COLO668 (cell line): Measurements from ENCODE around the gene RNF213.
"Not testable (repeated sequence)": the region's sequence is repeated elsewhere in the genome, so short reads cannot be mapped to it uniquely, and the experiment has no call there.

ENCODE experiments used
- DNase-seq: peaks from one replicate; lab custom pipeline; 2025; ENCODE audit not compliant: unreplicated experiment; lab: John Stamatoyannopoulos, UW

Gene RNF213

DNA sequence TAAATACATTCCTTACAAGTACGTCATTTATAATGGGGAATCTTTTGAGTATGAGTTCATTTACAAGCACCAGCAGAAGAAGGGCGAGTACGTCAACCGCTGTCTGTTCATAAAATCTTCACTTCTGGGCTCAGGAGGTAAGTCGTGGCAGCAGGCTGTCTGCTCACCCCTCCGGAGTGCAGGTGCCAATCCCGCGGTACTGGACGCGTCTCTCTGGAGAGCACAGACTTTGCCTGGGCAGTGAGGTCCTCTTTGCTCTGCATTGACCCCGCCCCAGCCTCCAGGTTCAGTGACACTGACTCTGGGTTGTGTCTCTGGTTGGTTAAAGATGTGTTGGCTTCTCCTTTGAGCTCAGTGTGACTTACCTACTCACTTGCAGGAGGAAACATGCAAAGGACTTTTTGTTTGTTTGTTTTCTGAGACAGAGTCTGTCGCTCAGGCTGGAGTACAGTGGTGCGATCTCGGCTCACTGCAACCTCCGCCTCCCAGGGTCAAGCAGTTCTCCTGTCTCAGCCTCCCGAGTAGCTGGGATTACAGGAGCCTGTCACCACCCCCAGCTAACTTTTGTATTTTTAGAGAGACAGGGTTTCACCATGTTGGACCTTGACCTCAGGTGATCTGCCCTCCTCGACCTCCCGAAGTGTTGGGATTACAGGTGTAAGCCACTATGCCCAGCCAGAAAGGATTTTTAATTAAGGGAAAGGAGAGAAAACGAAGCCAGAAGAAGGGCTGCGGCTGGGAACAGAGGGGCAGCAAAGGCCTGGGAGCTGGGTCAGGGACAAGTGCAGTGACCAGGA is 31.2 kb downstream of the RNF213 start:
- DNase-seq: no peak

DNA sequence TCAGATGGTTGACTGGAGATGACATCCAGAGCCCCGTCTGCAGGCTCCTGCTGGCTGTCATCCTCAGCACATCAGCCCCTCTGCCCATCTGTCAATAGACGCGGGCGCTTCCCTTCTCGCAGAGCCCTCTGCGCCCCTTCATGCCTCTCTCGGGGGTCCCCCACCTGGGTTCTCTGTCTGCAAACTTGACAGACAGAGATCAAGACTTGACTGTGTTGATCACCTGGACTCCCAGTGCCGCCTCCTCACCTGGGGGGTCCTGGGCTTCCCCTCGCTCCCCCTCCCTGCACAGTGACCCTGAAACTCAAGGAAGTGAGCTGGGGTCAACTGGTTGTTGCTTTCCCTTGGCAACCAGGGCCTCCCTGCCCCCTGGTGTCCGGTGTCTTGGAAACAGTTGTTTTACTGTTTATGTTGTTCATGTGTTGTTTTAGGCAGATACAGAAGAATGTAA is 31.9 kb downstream of the RNF213 start:
- DNase-seq: no peak

DNA sequence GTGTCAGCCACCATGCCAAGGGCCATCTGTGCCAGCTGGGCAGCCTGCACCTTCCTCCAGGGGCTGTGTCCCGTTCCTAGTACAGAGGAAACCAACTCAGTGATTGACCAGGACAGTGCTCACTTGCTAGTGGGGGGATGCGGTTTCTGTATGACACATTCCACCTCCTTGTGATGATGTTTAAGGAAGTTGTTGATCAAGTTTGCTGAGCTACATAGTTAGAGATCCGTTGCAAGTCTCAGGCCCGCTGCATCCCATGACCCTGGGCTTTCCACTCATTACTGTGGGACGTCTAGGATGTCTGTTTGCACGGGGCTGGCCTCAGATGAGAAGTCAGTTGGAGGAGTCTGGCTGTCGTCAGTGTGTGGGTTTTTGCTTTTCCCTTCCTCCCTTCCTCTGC is 33.6 kb downstream of the RNF213 start:
- DNase-seq: no peak

DNA sequence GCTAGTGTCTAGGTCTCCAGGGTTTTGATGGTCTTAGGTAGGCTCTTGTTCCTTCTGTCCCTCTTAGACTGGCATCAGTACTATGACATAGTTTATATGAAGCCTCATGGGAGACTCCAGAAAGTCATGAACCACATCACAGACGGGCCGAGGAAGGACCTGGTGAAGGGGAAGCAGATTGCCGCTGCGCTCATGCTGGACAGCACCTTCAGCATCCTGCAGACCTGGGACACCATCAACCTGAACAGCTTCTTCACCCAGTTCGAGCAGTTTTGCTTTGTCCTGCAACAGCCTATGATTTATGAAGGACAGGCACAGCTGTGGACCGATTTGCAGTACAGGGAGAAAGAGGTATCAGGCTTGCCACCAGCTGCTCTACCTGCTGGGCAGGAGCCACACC is 34.0 kb downstream of the RNF213 start:
- DNase-seq: no peak

DNA sequence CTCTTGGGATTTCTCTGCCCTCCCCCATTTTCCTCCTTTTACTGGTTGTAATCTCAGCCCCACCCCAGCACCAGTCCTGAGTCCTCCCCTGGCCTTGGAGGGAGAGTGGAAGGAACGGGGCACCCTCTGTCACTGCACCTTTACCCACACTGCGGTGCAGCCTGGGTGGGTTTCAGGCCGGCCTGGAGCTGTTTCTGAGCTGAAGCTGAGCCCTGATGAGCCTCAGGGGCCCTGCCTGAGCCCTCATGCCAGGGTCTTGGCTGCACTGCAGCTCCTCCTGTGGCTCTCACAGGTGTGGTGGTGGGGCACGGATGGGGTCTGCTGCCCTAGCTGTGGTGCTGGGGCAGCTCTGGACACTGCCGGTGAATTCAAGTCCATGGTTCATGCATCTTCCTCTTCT is 34.5 kb downstream of the RNF213 start:
- no peak for DNase-seq

DNA sequence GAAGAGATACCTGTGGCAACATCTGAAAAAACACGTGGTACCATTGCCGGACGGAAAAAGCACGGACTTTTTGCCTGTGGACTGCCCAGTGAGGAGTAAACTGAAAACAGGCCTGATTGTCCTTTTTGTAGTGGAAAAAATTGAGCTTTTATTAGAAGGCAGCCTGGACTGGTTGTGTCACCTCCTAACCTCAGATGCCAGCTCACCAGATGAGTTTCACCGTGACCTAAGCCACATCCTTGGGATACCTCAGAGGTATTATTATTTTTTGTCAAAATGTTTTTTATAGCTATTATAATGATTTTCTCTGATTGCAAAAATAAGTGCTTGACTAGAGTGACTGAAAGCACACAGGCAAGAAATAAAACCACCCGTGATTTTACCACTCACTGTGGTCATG is 34.9 kb downstream of the RNF213 start:
- DNase-seq: no peak

DNA sequence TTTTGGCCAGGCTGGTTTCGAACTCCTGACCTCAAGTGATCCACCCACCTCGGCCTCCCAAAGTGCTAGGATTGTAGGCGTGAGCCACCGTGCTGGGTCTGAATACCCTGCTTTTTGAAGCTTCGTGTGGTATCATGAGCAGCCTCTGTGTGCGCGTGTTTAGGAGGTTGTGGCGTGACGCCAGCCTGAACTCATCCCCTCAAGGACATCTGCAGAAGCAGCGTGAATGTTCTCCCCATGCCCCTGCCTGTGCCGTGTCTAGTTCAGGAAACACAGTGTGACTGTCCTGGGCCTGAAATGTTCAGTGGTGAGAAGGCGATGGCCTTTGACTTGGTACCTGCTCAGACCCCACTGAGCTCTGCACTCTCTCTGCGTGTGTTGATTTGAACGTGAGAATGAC is 35.6 kb downstream of the RNF213 start:
- DNase-seq: no peak

DNA sequence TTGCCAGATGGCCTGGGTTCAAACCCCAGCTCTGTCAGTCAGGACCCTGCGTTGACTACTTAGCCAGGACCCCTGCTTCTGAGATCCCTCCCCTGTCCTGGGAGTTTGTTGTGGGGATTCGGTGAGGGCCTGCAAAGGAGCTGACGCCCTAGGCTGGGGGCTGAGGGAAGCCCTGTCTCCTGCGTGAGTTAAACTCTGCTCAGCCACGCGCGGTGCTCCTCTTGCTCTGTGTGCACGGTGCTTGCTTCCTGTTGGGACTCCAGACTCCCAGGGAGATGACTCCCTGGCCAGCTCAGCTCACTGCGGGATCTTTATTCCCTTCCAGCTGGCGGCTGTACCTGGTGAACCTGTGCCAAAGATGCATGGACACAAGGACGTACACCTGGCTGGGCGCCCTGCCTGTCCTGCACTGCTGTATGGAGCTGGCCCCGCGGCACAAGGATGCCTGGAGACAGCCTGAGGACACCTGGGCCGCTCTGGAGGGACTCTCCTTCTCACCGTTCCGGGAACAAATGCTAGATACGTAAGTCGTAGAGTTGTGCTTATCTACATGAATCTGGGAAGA is 37.4 kb downstream of the RNF213 start:
- DNase-seq: no peak

DNA sequence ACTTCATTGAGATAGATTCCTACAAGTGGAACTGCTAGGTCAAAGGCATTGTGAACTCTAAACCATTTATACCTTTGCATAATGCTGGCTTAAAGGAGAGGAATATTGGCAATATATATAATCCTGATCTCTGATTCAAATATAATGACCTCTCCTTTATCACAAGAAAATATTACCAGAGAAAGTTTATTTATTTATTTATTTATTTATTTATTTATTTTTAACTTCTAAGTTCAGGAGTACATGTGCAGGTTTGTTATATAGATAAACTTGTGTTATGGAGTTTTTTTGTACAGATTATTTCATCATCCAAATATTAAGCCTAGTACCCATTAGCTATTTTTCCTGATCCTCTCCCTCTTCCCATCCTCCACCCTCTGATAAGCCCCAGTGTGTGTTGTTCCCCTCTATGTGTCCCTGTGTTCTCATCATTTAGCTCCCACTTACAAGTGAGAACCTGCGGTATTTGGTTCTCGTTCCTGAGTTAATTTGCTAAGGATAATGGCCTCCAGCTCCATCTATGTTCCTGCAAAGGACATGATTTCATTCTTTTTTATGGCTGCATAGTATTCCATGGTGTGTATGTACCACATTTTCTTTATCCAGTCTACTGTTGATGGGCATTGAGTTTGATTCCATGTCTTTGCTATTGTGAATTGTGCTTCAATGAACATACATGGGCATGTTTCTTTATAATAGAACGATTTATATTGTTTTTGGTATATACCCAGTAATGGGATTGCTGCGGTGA is 38.9 kb downstream of the RNF213 start:
- not testable (repeated sequence) for DNase-seq

DNA sequence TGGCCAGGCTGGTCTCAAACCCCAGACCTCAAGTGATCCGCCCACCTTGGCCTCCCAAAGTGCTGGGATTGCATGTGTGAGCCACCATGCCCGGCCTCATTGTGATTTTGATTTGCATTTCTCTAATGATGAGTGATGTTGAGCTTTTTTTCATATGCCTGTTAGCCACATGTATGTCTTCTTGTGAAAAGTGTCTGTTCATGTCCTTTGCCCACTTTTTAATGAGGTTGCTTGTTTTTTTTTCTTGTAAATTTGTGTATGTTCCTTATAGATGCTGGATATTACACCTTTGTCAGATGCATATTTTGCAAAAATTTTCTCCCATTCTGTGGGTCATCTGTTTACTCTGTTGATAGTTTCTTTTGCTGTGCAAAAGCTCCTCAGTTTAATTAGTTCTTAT is 40.1 kb downstream of the RNF213 start:
- DNase-seq: not testable (repeated sequence)

DNA sequence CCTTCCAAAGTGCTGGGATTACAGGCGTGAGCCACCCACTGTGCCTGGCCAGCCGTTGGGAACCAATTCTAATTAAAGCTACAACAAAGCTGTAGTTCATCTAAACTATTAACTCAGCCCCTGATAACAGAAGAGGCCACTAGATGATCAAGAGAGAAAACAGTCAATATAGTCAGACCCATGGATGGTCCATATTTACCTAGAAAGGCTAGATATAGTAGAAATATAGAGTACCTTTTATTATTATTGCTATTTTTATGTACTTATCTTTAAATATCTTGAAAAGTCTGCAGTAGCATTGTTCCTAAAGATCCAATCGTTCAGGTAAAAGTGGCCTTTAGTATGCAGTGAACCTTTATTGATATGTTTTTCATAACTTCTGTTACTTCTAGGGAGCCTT is 43.2 kb downstream of the RNF213 start:
- DNase-seq: no peak

DNA sequence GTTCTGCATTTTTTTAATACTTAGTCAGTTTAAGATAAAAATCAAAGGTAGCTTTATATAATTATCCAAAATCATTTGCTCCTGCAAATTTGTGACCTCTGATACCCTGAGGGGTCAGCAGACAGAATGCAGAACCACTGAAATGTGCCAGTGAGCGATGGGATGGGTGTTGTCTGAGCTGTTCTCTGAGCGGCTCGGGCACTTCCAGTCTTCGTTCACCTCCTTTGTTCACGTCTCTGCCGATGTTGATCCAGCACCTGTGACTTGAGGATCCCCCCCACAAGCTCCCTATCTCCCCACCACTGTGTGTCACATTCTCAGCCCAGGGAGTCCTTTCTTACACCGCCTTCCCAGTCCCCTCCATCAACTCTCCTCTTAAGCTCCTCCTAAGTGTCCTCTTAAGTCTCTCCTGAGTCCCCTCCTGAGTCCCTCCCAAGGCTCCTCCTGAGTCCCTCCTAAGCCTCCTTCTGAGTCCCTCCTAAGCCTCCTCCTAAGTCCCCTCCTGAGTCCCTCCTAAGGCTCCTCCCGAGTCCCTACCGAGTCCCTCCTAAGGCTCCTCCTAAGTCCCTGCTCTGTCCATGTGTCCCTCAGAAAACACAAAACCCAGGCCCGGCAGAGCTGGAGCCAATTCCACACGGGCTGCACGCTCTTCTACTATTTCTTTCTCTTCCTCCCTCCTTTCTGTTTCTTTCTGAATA is 47.5 kb downstream of the RNF213 start:
- no peak for DNase-seq

DNA sequence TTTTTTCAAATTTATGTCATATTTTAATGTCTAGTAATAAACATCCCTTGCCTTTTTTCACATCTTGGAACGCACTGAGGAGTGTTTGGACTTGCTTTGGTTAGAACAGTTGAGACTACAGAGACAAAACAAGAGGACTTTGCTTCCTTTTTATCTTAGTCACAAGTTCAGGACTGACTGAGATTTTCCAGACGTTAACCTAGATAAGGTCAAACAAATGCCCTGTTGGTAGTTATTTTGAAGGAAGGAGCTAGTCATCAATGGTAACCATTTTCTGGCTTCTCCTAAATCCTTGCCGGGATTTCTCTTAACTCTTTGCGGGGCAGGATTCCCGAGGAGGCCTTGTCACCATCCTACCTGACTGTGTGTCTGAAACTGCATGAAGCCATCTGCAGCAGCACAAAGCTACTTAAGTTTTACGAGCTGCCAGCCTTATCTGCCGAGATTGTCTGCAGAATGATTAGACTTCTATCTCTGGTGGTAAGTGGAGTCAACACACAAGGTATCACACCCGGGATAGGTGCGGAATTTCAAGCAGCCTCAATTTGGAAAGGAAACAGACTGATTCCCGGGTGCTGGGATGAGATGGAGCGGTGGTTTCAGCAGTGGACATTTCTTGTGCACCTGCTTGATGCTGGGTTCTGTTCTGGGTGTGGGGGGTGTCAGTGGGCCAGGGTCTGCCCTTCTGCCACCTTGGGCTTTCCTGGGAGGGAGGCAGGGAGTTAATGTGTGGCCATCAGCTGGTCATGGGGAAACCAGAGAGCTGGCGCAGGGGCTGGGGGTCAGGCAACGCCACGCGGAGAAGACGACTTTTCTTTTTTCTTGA is 48.3 kb downstream of the RNF213 start:
- DNase-seq: no peak

DNA sequence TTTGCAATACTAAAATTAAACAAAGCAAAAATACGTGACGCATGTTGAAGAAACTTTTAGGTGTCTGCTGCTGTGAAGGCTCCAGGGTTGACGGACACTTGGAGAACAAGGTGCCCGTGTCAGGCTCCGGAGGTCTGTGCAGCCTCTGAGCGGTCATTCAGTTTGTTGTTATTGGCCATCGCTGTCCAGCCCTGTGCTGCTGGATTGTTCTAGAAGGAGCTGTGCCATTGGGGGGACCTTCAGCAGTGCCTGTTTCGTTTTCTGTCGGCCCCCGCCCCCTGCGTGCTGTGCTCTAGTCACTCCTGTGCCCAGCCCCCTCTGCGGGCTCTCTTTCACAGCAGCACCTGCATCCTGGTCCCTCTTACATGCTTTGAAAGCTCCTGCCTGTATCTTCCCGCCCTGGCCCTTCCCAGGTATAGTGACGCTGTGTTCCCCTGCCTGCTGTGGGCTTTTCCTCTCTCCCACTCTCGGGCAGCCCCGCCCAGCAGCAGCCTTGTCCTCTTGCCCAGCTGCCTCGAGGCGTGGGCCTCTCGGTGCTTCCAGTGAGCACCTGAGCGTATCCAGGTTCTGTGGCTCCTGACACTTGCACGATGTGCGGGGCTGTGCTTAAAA is 50.7 kb downstream of the RNF213 start:
- DNase-seq: no peak

DNA sequence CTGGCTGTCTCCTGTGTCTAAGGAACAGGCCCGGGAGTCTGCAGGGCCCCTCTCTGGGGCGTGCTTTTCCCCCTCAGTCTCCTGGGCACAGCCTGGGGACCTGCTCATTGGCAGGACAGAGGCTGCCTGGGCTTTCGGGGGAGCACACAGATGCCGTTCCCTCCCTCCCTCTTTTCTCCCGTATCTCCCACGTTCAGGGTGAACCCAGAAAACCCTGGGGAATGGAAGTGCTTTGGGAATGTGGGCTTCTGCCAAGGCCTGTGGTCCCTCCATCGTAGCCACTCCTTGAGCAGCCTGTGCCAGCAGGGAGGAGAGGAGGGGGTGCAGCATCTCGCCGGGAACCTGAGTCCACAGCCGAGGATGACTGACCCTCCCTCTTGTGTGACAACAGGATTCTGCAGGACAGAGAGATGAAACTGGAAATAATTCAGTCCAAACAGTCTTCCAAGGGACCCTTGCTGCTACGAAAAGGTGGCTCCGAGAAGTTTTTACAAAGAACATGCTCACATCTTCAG is 52.0 kb downstream of the RNF213 start:
- no peak for DNase-seq

DNA sequence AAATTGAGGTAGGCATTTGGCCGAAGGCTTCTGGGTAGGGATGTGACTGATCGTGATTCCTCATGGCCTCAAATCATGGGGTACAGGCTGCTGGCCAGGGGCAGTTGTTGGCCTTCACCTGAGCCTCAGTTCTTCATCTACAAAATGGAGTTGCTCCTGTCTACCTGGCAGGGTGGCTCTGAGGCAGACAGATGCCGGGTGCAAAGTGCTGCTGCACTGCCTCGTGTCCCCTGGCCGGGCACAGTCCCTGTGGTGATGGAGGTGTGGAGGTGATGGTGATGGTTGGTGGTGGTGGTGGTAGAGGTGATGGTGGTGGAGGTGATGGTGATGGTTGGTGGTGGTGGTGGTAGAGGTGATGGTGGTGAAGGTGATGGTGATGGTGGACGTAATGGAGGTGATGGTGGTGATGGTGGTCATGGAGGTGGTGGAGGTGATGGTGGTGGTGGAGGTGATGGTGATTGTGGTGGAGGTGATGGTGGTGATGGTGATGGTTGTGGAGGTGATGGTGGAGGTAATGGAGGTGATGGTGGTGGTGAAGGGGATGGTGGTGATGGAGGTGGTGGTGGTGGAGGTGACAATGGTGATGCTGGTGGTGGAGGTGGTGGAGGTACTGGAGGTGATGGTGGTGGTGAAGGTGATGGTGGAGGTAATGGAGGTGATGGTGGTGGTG is 52.6 kb downstream of the RNF213 start:
- DNase-seq: no peak

DNA sequence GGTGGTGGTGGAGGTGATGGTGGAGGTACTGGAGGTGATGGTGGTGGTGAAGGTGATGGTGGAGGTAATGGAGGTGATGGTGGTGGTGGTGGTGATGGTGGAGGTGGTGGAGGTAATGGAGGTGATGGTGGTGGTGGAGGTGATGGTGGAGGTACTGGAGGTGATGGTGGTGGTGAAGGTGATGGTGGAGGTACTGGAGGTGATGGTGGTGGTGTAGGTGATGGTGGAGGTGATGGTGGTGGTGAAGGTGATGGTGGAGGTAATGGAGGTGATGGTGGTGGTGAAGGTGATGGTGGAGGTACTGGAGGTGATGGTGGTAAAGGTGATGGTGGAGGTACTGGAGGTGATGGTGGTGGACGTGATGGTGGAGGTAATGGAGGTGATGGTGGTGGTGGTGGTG is 53.3 kb downstream of the RNF213 start:
- not testable (repeated sequence) for DNase-seq

DNA sequence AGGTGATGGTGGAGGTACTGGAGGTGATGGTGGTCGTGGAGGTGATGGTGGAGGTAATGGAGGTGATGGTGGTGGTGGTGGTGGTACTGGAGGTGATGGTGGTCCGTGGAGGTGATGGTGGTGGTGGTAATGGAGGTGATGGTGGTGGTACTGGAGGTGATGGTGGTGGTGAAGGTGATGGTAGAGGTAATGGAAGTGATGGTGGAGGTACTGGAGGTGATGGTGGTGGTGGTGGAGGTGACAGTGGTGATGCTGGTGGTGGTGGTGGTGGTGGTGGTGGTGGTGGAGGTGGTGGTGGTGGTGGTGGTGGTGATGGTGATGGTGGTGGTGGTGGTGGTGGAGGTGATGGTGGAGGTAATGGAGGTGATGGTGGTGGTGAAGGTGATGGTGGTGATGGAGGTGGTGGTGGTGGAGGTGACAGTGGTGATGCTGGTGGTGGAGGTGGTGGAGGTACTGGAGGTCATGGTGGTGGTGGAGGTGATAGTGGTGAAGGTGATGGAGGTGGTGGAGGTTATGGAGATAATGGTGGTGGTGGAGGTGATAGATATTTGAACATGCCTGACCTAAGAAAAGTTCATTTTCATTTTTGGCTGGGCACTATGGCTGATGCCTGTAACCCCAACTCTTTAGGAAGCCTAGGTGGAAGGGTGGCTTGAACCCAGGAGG is 55.0 kb downstream of the RNF213 start:
- no peak for DNase-seq

DNA sequence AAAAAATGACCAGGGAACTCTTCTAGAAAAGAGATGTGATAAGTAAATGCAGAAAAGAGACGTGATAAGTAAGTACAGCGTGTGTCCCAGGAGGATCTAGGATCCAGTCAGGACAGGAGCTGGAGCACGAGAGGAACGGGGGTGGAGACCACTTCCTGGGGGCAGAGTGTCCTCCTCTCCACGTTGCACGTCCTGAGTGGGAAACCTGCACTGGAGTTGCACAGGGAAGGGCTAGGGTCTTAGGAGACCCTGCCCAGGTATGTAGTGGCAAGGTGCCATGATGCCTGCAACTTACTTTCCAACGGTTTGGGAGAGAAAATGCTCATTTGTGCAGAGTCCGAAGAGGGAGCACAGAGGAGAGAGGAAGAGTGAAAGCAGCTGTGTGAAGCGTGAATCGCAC is 55.8 kb downstream of the RNF213 start:
- no peak for DNase-seq
